ENCODE results near the gene ADAMTS2.
"Not testable (repeated sequence)": the region's sequence is repeated elsewhere in the genome, so short reads cannot be mapped to it uniquely, and the experiment has no call there.

Gene ADAMTS2

DNA sequence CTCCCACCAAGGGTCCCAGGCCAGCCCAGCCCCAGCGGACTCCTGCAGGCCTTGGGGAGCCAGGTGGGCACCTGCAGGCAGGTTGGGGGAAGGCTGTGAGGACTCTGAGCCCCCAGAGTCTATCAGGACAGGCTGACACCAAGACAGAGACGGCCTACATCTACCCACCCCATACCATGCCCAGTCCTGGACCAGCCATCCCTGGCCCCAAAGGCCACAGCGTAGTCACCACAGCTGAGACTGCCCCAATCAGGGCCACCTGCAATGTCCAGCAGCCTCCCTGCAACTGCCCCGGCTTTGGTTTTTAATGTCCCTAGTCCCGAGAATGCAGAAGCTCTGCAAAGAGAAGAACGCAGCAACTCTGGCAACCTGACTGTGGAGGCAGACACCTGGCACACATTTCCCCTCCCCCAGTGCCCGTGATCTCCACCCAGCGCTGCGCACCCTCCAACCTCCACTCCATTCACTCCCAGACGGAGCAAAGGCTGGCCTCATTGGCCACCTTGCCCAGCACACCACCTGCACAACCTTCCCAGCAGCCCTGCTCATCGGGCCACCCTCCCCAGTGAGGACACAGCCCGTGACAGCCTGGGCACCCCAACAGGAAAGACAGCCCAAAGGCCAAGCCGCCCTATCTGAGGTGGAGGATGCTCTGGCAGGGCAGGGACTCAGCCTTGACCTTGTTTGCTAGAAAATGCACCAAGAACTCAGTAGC is 14.9 kb downstream of the ADAMTS2 start:
- peaks cover 0 to 4% of the 10 kb centered on the region in 2 donors for H3K9me3 Mint-ChIP-seq
- no peak overlapping the region for H3K27ac Mint-ChIP-seq
- no peaks in the 10 kb centered on the region for H3K36me3 Mint-ChIP-seq
- H3K4me3 Mint-ChIP-seq: no peak overlapping the region
- ATAC-seq (replicated peaks) (no peak), DNase-seq (no peak)
- peaks cover 0 to 1% of the 10 kb centered on the region in 2 donors for H3K4me1 Mint-ChIP-seq
- peaks cover 28 to 33% of the 10 kb centered on the region in 2 donors for H3K27me3 Mint-ChIP-seq

GRCh38 chr5:179328291-179328690 is 17.0 kb downstream of the ADAMTS2 start:
- Mint-ChIP-seq H3K27me3 (peaks cover 33 to 37% of the 10 kb centered on the region in 2 donors), H3K4me1 (peaks cover 0 to 1% of the 10 kb centered on the region in 2 donors), H3K4me3 (no peak overlapping the region), H3K36me3 (no peaks in the 10 kb centered on the region), H3K27ac (no peak overlapping the region), H3K9me3 (peaks cover 0 to 4% of the 10 kb centered on the region in 2 donors)
- no peak for DNase-seq
- ATAC-seq (replicated peaks): no peak

DNA sequence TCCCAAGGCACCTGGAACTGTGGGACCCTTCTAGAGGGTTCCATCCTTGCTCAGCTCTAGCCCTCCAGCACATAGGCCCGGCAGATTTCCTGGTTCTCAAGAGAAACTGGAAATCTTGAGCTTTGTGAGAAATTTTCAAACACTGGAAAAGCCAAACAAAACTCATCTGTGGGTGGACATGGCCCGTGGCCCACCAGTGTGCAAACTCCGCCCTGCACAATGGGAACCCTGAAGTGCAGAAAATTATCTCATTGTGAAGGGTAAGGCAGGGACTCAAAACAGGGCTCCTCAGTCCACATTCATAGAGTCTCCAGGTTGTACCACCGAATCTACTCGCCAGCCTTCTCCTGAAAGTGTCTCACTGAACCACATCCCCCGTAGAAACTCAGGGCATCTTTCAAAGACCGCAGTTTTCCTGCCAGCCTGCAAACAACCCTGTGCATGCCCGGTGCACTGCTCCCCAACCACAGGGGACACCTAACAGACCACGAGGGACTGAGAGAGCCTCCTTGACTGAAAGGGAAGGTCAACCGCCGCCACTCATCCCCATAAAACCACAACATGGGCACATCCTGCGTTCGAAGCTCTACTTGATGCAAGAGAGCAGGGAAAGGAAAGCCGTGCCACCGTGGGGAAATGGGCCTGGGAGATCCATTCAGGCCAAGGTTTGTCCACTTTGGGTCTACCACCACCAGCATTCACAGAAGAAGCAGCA is 18.1 kb downstream of the ADAMTS2 start:
- no peak overlapping the region for H3K4me3 Mint-ChIP-seq
- H3K27me3 Mint-ChIP-seq: peaks cover 32 to 33% of the 10 kb centered on the region in 2 donors
- ATAC-seq (replicated peaks): no peak
- H3K4me1 Mint-ChIP-seq: peaks cover 0 to 1% of the 10 kb centered on the region in 2 donors
- no peak for DNase-seq
- no peaks in the 10 kb centered on the region for H3K36me3 Mint-ChIP-seq
- peaks cover 0 to 4% of the 10 kb centered on the region in 2 donors for H3K9me3 Mint-ChIP-seq
- no peak overlapping the region for H3K27ac Mint-ChIP-seq

GRCh38 chr5:179326122-179326927 is 18.9 kb downstream of the ADAMTS2 start:
- H3K4me1 Mint-ChIP-seq: peaks cover 0 to 1% of the 10 kb centered on the region in 2 donors
- H3K4me3 Mint-ChIP-seq: no peak overlapping the region
- ATAC-seq (replicated peaks) (no peak), DNase-seq (no peak)
- peaks cover 0 to 4% of the 10 kb centered on the region in 2 donors for H3K9me3 Mint-ChIP-seq
- H3K27me3 Mint-ChIP-seq: peaks cover 33 to 37% of the 10 kb centered on the region in 2 donors
- H3K36me3 Mint-ChIP-seq: no peaks in the 10 kb centered on the region
- H3K27ac Mint-ChIP-seq: no peak overlapping the region

- peaks cover 0 to 1% of the 10 kb centered on the region in 2 donors for H3K4me1 Mint-ChIP-seq
- DNase-seq: no peak
- H3K9me3 Mint-ChIP-seq: peaks cover 0 to 4% of the 10 kb centered on the region in 2 donors
- H3K4me3 Mint-ChIP-seq: no peak overlapping the region
- H3K36me3 Mint-ChIP-seq: no peaks in the 10 kb centered on the region
- H3K27me3 Mint-ChIP-seq: peaks cover 27 to 40% of the 10 kb centered on the region in 2 donors
- H3K27ac Mint-ChIP-seq: no peak overlapping the region
- ATAC-seq (replicated peaks): no peak
These were observed 19.8 kb downstream of the ADAMTS2 start for GRCh38 chr5:179325296-179326031.

DNA sequence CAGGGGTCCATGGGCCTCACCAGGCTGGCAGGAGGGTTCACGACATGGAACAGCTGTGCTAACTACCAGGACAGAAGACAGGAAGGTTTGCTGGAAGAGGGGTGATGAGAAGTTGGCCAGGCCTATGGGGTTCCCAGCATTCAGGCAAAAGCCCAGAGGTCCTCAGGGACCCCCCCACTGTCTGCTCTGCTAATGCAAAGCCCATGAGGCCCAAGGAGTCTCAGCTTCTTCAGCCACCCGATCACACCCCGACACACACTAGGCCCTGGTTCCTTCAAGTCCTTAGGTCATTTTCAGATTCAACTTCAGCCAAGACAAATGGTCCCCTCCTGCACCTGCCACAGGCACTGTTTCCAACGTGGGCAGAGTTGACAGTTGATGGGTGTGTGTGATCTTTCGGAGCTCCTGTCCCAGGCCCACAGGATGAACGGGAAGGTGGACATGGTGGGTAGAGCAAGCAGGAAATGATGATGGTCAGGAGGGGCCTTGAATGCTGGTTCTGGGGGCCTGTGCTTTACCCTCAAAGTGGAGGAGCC is 20.4 kb downstream of the ADAMTS2 start:
- H3K27me3 Mint-ChIP-seq: peaks cover 22 to 40% of the 10 kb centered on the region in 2 donors
- peaks cover 0 to 1% of the 10 kb centered on the region in 2 donors for H3K4me1 Mint-ChIP-seq
- H3K27ac Mint-ChIP-seq: no peak overlapping the region
- no peak for ATAC-seq (replicated peaks)
- H3K9me3 Mint-ChIP-seq: peaks cover 0 to 4% of the 10 kb centered on the region in 2 donors
- no peaks in the 10 kb centered on the region for H3K36me3 Mint-ChIP-seq
- no peak overlapping the region for H3K4me3 Mint-ChIP-seq
- DNase-seq: no peak

DNA sequence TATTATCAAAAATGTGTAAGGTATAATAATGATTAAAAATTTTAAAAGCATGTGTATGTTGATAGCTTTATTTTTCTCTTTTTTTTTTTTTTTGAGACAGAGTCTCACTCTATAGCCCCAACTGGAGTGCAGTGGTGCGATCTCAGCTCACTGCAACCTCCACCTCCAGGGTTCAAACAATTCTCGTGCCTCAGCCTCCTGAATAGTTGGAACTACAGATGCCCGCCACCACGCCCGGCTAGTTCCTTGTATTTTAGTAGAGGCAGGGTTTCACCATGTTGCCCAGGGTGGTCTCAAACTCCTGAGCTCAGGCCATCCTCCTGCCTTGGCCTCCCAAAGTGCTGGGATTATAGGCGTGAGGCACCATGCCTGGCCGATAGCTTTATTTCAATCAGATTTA is 20.9 kb downstream of the ADAMTS2 start:
- not testable (repeated sequence) for H3K9me3 Mint-ChIP-seq; H3K4me3 Mint-ChIP-seq; H3K36me3 Mint-ChIP-seq; ATAC-seq (replicated peaks); H3K4me1 Mint-ChIP-seq; H3K27ac Mint-ChIP-seq; DNase-seq
- H3K27me3 Mint-ChIP-seq: peaks cover 22 to 40% of the 10 kb centered on the region in 2 donors

DNA sequence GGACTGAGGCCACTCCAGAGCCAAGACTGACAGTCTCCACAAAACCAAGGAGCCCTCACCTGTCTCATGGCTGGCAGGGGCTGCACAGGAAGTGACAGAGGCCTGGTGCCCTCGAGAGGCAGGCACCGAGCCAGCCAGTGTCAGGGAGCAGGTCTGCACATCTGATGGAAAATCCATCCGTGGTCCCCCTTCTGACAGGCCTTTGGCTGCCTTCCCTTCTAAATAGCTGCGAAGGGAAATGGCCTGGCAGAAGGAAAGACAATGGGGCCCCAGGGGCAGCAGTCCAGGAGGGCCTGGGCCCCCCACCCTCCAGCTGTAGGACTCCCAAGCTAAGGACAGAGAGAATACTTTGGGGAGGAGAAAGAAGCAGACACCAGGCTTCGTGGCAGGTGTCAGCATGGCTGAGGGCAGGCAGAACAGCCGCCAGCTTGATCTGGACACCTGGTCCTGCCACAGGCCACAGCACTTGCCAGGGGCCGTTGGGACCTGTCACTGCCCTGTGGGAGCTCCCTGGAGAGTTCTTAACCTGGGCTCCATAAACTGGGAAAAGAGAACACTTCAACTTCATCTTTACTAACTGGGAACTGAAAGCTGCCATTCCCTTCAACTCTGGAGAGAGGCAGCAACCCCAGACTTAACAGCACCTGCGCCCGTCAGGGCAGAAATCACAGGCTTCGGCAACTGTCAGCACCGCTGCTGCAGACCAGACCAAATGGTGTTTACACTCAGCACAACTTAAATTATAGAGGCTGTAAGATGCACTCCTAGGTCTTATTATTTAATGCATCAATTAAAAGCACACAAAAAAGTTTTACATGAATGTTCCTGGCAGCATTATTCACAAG is 22.0 kb downstream of the ADAMTS2 start:
- Mint-ChIP-seq H3K27me3 (peaks cover 21 to 44% of the 10 kb centered on the region in 2 donors), H3K4me3 (no peak overlapping the region), H3K36me3 (no peaks in the 10 kb centered on the region), H3K9me3 (peaks cover 0 to 4% of the 10 kb centered on the region in 2 donors), H3K27ac (no peak overlapping the region), H3K4me1 (peaks cover 0 to 1% of the 10 kb centered on the region in 2 donors)
- DNase-seq (no peak), ATAC-seq (replicated peaks) (no peak)

- no peak overlapping the region for H3K4me3 Mint-ChIP-seq
- DNase-seq: no peak
These were observed 22.9 kb downstream of the ADAMTS2 start for GRCh38 chr5:179322071-179323025.

DNA sequence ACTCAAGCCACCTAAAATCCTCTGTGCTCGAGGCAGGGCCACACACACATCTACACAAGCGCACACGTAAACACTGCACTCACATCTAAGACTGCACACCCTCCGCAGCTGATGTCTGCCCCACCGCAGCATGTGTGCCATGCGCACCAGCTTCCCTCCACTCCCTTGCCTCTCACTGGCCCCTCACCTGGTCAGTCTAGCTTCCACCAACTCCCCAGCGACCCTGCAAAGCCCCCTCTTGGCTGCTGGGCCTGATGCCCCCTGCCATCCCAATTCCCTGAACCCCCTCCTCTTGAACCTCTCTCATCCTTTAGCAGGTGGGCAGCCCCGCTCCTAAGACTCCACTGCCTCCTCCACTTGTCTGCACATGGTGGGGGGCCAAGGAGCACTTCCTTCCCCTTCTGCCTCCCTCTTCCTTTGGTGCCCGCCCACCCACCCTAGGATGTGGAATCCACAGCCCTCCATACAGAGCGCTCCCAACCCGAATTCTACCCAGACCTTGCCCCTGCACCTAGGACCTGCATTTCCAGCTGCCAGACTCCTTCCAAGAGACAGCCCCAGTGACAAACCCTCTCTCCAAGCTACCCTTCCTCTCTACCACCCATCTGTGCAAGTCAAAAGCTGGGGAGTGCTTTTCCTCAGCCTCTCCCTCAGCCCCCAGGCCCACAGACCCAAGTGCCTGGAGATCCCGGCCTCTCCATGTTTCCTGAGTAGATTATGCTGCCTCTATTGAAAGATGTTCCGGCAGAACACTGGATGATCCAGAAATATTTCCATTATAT is 23.9 kb downstream of the ADAMTS2 start:
- DNase-seq: no peak
- Mint-ChIP-seq H3K36me3 (no peaks in the 10 kb centered on the region), H3K27ac (no peak overlapping the region), H3K27me3 (peaks cover 2 to 29% of the 10 kb centered on the region in 2 donors), H3K9me3 (no peaks in the 10 kb centered on the region), H3K4me3 (no peak overlapping the region), H3K4me1 (peaks cover 0 to 1% of the 10 kb centered on the region in 2 donors)
- no peak for ATAC-seq (replicated peaks)

More at GRCh38 chr5:179322071-179323025, 22.9 kb downstream of the ADAMTS2 start:
- Mint-ChIP-seq H3K36me3 (no peaks in the 10 kb centered on the region), H3K4me1 (peaks cover 0 to 1% of the 10 kb centered on the region in 2 donors), H3K9me3 (no peaks in the 10 kb centered on the region), H3K27me3 (peaks cover 12 to 38% of the 10 kb centered on the region in 2 donors), H3K27ac (no peak overlapping the region)
- no peak for ATAC-seq (replicated peaks)

GRCh38 chr5:179319741-179320281 is 25.4 kb downstream of the ADAMTS2 start:
- Mint-ChIP-seq H3K9me3 (peaks cover 0 to 4% of the 10 kb centered on the region in 2 donors), H3K36me3 (no peaks in the 10 kb centered on the region), H3K27me3 (peaks cover 8 to 21% of the 10 kb centered on the region in 2 donors), H3K27ac (no peak overlapping the region), H3K4me3 (no peak overlapping the region), H3K4me1 (no peaks in the 10 kb centered on the region)
- no peak for DNase-seq
- no peak for ATAC-seq (replicated peaks)
